ENCODE data around the gene CENATAC.

DNA sequence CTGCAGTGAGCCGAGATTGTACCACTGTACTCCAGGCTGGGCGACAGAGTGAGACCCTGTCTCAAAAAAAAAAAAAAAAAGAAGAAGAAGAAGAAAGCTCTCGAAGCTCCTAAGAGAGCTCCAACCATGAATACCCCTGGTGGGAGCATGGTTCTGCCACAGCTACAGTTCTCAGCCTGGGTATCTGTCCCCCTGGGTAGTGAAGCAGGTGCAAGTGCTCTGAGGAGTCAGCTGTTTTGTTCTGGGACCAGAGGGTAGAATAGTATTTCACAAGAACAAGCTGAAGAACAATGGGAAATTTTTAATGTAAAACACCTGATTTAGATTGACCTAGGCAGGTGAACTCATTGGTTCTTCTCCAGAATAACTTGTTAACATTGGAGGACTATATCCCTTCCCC is 63.3 kb downstream of the CENATAC start:
- TF ChIP-seq, protein P1, sequence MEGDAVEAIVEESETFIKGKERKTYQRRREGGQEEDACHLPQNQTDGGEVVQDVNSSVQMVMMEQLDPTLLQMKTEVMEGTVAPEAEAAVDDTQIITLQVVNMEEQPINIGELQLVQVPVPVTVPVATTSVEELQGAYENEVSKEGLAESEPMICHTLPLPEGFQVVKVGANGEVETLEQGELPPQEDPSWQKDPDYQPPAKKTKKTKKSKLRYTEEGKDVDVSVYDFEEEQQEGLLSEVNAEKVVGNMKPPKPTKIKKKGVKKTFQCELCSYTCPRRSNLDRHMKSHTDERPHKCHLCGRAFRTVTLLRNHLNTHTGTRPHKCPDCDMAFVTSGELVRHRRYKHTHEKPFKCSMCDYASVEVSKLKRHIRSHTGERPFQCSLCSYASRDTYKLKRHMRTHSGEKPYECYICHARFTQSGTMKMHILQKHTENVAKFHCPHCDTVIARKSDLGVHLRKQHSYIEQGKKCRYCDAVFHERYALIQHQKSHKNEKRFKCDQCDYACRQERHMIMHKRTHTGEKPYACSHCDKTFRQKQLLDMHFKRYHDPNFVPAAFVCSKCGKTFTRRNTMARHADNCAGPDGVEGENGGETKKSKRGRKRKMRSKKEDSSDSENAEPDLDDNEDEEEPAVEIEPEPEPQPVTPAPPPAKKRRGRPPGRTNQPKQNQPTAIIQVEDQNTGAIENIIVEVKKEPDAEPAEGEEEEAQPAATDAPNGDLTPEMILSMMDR (IDR thresholded peaks at IDR 0.05 in 4 of 5, conservative IDR thresholded peaks at IDR 0.05 in 1 of 5): no peak
- TF ChIP-seq POLR2A (IDR thresholded peaks at IDR 0.05): no peak
